ENCODE measurements around the gene TMEM186. TPM values are rescaled to one million over a fixed set of nuclear protein-coding genes. Genes with fewer than 3 reads are reported as not detected.
A peak's percentile ranks its signal among the peaks of the same experiment; 100 is the strongest.

The TMEM186 gene
- total and polyA plus RNA-seq, 2 donors (not counting 1 experiment from before 2014, with no cell fraction given) = 6.8 to 8.6 TPM

DNA sequence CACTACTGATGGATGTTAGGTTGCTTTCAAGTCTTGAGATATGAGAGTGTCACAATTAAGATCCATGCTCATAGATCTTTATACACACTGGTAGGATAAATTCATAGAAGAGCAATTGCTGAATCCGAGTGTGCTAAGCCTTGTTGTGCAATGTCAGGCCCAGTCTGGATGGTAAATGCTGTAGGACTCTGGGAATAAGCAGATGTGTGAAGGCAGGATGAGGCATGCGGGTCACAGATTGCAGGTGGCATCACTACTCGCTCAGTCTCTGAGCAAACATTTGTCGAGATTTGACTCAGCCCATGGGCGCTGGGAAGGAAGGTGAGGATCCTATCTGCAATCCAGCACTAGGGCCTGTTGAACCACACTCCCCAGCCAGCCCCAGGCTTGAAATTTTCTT is 40.7 kb downstream of the TMEM186 start:
- Histone ChIP-seq H2AFZ (ENCODE audit: low read length) (no peak overlapping the region), H3K79me2 (ENCODE audit: control insufficient read depth, insufficient read depth, low read length) (no peaks in the 10 kb centered on the region), H3K9me3 (ENCODE audit: control insufficient read depth, insufficient read depth, low read depth, low read length) (no peaks in the 10 kb centered on the region), H3K4me3 (replicated peaks in 1 of 4; ENCODE audit: control extremely low read depth in 1 of 4, insufficient read depth in 1 of 4, low read depth in 3 of 4, low read length in 4 of 4) (no peak overlapping the region), H3K27ac (ENCODE audit: insufficient read depth, low read length) (no peak overlapping the region), H3K36me3 (ENCODE audit: control insufficient read depth, insufficient read depth, low read length) (no peaks in the 10 kb centered on the region), H3K27me3 (ENCODE audit: control insufficient read depth, insufficient read depth, low read length) (no peaks in the 10 kb centered on the region), H3K4me1 (ENCODE audit: control insufficient read depth, extremely low read depth, insufficient read depth, low read length) (no peaks in the 10 kb centered on the region), H3K9ac (ENCODE audit: insufficient read depth, low read length) (no peak overlapping the region), H3K4me2 (ENCODE audit: extremely low read depth, insufficient read depth, low read length) (no peak overlapping the region), H4K20me1 (ENCODE audit: control insufficient read depth, extremely low read depth, insufficient read depth, low read length) (no peaks in the 10 kb centered on the region)
- no peak for DNase-seq (ENCODE audit: low read depth in 2 of 2)
- TF ChIP-seq, protein P1, sequence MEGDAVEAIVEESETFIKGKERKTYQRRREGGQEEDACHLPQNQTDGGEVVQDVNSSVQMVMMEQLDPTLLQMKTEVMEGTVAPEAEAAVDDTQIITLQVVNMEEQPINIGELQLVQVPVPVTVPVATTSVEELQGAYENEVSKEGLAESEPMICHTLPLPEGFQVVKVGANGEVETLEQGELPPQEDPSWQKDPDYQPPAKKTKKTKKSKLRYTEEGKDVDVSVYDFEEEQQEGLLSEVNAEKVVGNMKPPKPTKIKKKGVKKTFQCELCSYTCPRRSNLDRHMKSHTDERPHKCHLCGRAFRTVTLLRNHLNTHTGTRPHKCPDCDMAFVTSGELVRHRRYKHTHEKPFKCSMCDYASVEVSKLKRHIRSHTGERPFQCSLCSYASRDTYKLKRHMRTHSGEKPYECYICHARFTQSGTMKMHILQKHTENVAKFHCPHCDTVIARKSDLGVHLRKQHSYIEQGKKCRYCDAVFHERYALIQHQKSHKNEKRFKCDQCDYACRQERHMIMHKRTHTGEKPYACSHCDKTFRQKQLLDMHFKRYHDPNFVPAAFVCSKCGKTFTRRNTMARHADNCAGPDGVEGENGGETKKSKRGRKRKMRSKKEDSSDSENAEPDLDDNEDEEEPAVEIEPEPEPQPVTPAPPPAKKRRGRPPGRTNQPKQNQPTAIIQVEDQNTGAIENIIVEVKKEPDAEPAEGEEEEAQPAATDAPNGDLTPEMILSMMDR (conservative IDR thresholded peaks at IDR 0.05 in 1 of 2, IDR thresholded peaks at IDR 0.05 in 1 of 2; ENCODE audit: low read depth in 1 of 2, low read length in 2 of 2) = no peak
- no peak for TF ChIP-seq EZH2 (IDR thresholded peaks at IDR 0.05; ENCODE audit: low read length, missing control alignments)

DNA sequence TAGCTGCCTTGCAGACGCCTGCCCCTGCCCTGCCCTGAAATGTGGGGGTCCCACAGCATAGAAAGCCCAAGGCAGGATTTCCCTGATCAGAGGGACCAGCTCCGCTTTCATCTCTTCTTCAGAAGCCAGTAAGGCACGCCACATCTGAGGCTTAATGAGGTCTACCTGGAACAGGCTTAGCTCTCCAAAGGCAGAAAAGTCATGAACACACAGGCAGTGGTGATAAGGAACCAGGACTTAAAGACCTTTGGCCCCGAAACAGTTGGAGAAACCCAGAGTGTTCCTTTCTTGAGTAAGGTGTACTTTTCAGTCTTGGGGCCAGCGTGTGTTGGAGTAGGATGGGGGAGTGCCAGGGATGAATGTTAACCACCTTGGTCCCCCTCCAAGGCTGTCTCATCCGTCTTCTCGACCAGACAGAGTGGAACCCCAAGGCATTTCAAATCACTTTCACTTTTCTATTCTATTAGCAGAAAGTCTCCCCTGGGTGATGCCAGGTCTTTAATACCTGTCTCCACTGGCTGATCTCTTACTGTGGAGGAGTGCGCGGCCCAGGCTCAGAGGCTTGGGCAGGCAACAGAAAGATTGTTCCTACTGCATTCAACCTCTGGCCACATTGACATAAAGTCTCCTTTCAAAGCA is 43.9 kb downstream of the TMEM186 start:
- Histone ChIP-seq H3K4me3 (replicated peaks in 1 of 4; ENCODE audit: control extremely low read depth in 1 of 4, insufficient read depth in 1 of 4, low read depth in 3 of 4, low read length in 4 of 4) (no peak overlapping the region), H3K79me2 (ENCODE audit: control insufficient read depth, insufficient read depth, low read length) (no peaks in the 10 kb centered on the region), H4K20me1 (ENCODE audit: control insufficient read depth, extremely low read depth, insufficient read depth, low read length) (no peaks in the 10 kb centered on the region), H3K4me2 (ENCODE audit: extremely low read depth, insufficient read depth, low read length) (no peak overlapping the region), H3K27ac (ENCODE audit: insufficient read depth, low read length) (no peak overlapping the region), H3K27me3 (ENCODE audit: control insufficient read depth, insufficient read depth, low read length) (no peaks in the 10 kb centered on the region), H3K9ac (ENCODE audit: insufficient read depth, low read length) (no peak overlapping the region), H2AFZ (ENCODE audit: low read length) (no peak overlapping the region), H3K4me1 (ENCODE audit: control insufficient read depth, extremely low read depth, insufficient read depth, low read length) (no peaks in the 10 kb centered on the region), H3K9me3 (ENCODE audit: control insufficient read depth, insufficient read depth, low read depth, low read length) (no peaks in the 10 kb centered on the region), H3K36me3 (ENCODE audit: control insufficient read depth, insufficient read depth, low read length) (no peaks in the 10 kb centered on the region)
- peak in 1 of 2 donors; percentile 3 for DNase-seq (ENCODE audit: low read depth in 2 of 2)
- TF ChIP-seq EZH2 (IDR thresholded peaks at IDR 0.05; ENCODE audit: low read length, missing control alignments) = no peak
- TF ChIP-seq, protein P1 (conservative IDR thresholded peaks at IDR 0.05 in 1 of 2, IDR thresholded peaks at IDR 0.05 in 1 of 2; ENCODE audit: low read depth in 1 of 2, low read length in 2 of 2) = no peak

DNA sequence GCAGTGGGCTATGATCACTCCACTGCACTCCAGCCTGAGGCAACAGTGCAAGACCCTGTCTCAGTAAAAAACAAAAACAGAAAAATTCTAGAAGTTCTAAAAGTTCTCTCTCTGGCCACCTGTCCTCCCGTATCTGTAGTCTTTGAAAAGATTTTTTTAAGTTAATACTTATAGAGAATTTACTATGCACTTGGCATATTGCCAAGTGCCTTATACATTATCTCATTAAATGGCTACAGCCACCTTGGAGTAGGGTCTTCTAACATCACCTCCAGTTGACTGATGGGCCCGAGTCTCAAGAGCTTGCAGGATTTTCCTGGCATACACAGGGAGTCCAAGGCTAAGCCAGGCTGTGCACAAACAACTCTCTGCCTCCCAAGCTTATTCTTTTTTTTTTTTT is 44.7 kb downstream of the TMEM186 start:
- Histone ChIP-seq H3K9ac (ENCODE audit: insufficient read depth, low read length) (no peak overlapping the region), H3K27ac (ENCODE audit: insufficient read depth, low read length) (no peak overlapping the region)
- TF ChIP-seq, protein P1 (conservative IDR thresholded peaks at IDR 0.05 in 1 of 2, IDR thresholded peaks at IDR 0.05 in 1 of 2; ENCODE audit: low read depth in 1 of 2, low read length in 2 of 2) = no peak
- TF ChIP-seq EZH2 (IDR thresholded peaks at IDR 0.05; ENCODE audit: low read length, missing control alignments) = no peak

More for the DNA sequence above, 44.7 kb downstream of the TMEM186 start:
- Histone ChIP-seq H3K4me3 (replicated peaks in 1 of 4; ENCODE audit: control extremely low read depth in 1 of 4, insufficient read depth in 1 of 4, low read depth in 3 of 4, low read length in 4 of 4) (no peak overlapping the region), H3K9me3 (ENCODE audit: control insufficient read depth, insufficient read depth, low read depth, low read length) (no peaks in the 10 kb centered on the region), H2AFZ (ENCODE audit: low read length) (no peak overlapping the region), H3K4me2 (ENCODE audit: extremely low read depth, insufficient read depth, low read length) (no peak overlapping the region), H4K20me1 (ENCODE audit: control insufficient read depth, extremely low read depth, insufficient read depth, low read length) (no peaks in the 10 kb centered on the region), H3K36me3 (ENCODE audit: control insufficient read depth, insufficient read depth, low read length) (no peaks in the 10 kb centered on the region), H3K4me1 (ENCODE audit: control insufficient read depth, extremely low read depth, insufficient read depth, low read length) (no peaks in the 10 kb centered on the region), H3K27me3 (ENCODE audit: control insufficient read depth, insufficient read depth, low read length) (no peaks in the 10 kb centered on the region), H3K79me2 (ENCODE audit: control insufficient read depth, insufficient read depth, low read length) (no peaks in the 10 kb centered on the region)
- DNase-seq (ENCODE audit: low read depth in 2 of 2) = no peak
